Gastroesophageal sphincter (tissue), 4 donors: ENCODE measurements around the gene ACTC1. TPM values are rescaled to one million over a fixed set of nuclear protein-coding genes. Genes with fewer than 3 reads are reported as not detected.

Experiments used
- ATAC-seq: fragments of 150-250 bp; one replicate; pipeline ENCODE4 v1.9.1; 2016; ENCODE audit warnings: mild to moderate bottlenecking, moderate library complexity
- H3K27ac ChIP-seq, 4 donors: fragments of 200-600 bp; sonication (generic) in 3 of 4; 1 replicate in 3 of 4; 2 replicates in 1 of 4; pipeline ENCODE4 v1.5.1; 2016 to 2019
- H3K27me3 ChIP-seq: fragments of 200-600 bp; sonication (generic); one replicate; pipeline ENCODE4 v1.5.1; 2019
- H3K36me3 ChIP-seq, 2 donors: fragments of 200-600 bp; sonication (generic); one replicate each; pipeline ENCODE4 v1.5.1; 2019; ENCODE audit warnings: control low read depth in 1 of 2
- H3K4me1 ChIP-seq, 3 donors: fragments of 200-600 bp; sonication (generic); 1 replicate in 2 of 3; 2 replicates in 1 of 3; pipeline ENCODE4 v1.5.1; 2016 to 2019; ENCODE audit warnings: control low read depth in 2 of 3
- H3K4me3 ChIP-seq, 2 donors: fragments of 200-600 bp; sonication (generic); one replicate each; pipeline ENCODE4 v1.5.1; 2019; ENCODE audit warnings: mild to moderate bottlenecking in 1 of 2, moderate library complexity in 1 of 2
- H3K9me3 ChIP-seq, 3 donors: fragments of 200-600 bp; sonication (generic); one replicate each; pipeline ENCODE4 v1.5.1; 2017 to 2019; ENCODE audit warnings: control low read depth in 2 of 3
- EP300 ChIP-seq: sonication (generic); formaldehyde crosslinking; IDR thresholded peaks from one replicate; pipeline ENCODE4 v1.6.1; 2017; ENCODE audit warnings: antibody characterized with exemption, mild to moderate bottlenecking
- POLR2A ChIP-seq, 2 donors: fragments of 450-650 bp; IDR thresholded peaks; one replicate each; pipeline ENCODE4 v1.6.1; 2017; ENCODE audit warnings: antibody characterized with exemption in 2 of 2, mild to moderate bottlenecking in 2 of 2, moderate library complexity in 1 of 2
- POLR2AphosphoS5 ChIP-seq: sonication (generic); formaldehyde crosslinking; IDR thresholded peaks from one replicate; pipeline ENCODE4 v1.6.1; 2017; ENCODE audit warnings: antibody characterized with exemption
- WGBS, 2 donors: methylation state at CpG; one replicate each; pipeline ENCODE4 v1.1.5; 2018; ENCODE audit warnings: low coverage in 1 of 2; 5-methylcytosine and 5-hydroxymethylcytosine counted together
- total RNA-seq, 4 donors: library from RNA; depleted of rRNA; stranded (reverse); fragments of >200 nt; gene quantifications; one replicate each; pipeline ENCODE4 v1.1.0, GENCODE V29; 2016
- TF ChIP-seq, protein P1 (sequence below), 4 experiments: fragments of 200-600 bp in 2 of 4; fragments of 450-650 bp in 2 of 4; sonication (generic) in 1 of 4; IDR thresholded peaks; one replicate each; pipeline ENCODE4 v1.5.1; 2017 to 2019; ENCODE audit warnings: antibody characterized with exemption in 4 of 4, mild to moderate bottlenecking in 2 of 4, moderate library complexity in 2 of 4

ACTC1 gene
- total RNA-seq, 4 donors from 2014 or later = 6.6 to 24.2 (median 8.9) TPM

DNA sequence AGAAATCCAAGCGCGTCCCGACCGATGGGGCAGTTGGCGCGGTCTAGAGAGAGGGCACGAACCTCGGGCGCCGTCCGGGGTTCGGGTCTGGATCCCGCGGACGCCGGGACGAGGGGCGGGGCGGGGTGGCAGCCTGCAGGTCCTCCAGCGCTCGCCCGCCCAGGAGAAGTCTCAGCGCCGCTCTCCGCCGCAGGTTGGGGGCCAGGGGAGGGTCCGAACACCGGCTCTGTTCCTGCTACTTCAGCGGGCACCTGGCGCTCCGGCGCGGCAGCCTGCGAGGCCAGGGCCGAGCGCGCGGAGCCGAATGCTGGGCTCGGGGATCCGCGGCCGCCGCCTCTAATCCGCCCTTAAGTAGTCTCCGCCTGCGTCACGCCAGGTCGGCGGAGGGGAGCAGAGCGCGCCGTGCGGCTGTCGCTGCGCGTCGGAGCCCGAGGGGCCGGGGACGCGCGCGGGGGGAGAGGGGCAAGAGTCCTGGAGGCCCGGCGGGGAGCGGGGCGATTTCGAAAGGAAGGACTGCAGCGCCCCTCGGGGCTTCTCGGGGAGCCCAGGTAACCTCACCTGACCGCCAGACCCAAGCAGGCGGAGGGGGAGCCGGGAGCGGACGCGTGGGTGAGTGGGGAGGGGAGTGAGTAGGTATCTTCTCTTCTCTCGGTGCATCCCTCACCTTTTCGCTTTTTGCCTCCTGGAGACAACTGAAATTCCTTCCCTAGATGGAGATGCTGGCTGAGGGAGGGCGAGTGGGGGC, 40.5 kb downstream of the ACTC1 start, which contains the start of gene GJD2:
Gene GJD2, minus strand, starts transcription at position 325 of the 745 bp plus-strand sequence. CDS start 510 bp downstream, outside the sequence.
- Histone ChIP-seq H3K27me3 (peaks cover 65% of the 10 kb centered on the region), H3K4me1 (peaks cover 0 to 18% (median 8%) of the 10 kb centered on the region in 3 donors), H3K4me3 (peak within 1 kb of the TSS in 1 of 2 donors; percentile 46), H3K27ac (no peak within 1 kb of the TSS), H3K36me3 (no peaks in the 10 kb centered on the region), H3K9me3 (no peaks in the 10 kb centered on the region)
- ATAC-seq = no peak
- WGBS, 2 donors = 0% methylated on average over 3 to 9 of the region's 81 CpGs
- TF ChIP-seq EP300 = no peak
- TF ChIP-seq POLR2A (IDR thresholded peaks at IDR 0.05) = no peak
- TF ChIP-seq, protein P1, sequence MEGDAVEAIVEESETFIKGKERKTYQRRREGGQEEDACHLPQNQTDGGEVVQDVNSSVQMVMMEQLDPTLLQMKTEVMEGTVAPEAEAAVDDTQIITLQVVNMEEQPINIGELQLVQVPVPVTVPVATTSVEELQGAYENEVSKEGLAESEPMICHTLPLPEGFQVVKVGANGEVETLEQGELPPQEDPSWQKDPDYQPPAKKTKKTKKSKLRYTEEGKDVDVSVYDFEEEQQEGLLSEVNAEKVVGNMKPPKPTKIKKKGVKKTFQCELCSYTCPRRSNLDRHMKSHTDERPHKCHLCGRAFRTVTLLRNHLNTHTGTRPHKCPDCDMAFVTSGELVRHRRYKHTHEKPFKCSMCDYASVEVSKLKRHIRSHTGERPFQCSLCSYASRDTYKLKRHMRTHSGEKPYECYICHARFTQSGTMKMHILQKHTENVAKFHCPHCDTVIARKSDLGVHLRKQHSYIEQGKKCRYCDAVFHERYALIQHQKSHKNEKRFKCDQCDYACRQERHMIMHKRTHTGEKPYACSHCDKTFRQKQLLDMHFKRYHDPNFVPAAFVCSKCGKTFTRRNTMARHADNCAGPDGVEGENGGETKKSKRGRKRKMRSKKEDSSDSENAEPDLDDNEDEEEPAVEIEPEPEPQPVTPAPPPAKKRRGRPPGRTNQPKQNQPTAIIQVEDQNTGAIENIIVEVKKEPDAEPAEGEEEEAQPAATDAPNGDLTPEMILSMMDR (IDR thresholded peaks at IDR 0.05) = no peak
- no peak for TF ChIP-seq POLR2AphosphoS5

DNA sequence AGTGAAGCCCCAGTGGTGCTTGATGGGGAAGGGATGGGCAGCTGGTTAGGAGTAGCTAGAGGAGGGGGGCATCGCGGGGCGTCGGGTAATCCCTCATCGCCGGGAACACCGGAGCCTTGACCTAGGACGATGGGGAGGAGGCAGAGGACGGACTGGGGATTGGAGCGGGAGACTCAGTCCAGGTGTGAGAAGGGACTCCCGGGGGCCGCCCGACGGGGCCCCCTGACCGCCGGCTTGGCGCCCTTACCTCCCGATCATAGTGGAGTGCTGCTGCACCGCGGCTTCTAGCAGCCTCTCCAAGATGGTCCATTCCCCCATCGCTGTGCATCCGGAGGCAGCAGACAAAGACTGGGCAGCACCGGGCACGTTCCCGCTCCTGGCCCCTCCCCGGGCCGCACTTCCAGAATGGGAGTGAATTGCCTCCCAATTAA, 41.2 kb downstream of the ACTC1 start:
- TF ChIP-seq, protein P1 (IDR thresholded peaks at IDR 0.05) = no peak
- TF ChIP-seq POLR2AphosphoS5 = no peak
- no peak for TF ChIP-seq EP300
- TF ChIP-seq POLR2A (IDR thresholded peaks at IDR 0.05) = no peak
- no peak overlapping the region for H3K27ac ChIP-seq

DNA sequence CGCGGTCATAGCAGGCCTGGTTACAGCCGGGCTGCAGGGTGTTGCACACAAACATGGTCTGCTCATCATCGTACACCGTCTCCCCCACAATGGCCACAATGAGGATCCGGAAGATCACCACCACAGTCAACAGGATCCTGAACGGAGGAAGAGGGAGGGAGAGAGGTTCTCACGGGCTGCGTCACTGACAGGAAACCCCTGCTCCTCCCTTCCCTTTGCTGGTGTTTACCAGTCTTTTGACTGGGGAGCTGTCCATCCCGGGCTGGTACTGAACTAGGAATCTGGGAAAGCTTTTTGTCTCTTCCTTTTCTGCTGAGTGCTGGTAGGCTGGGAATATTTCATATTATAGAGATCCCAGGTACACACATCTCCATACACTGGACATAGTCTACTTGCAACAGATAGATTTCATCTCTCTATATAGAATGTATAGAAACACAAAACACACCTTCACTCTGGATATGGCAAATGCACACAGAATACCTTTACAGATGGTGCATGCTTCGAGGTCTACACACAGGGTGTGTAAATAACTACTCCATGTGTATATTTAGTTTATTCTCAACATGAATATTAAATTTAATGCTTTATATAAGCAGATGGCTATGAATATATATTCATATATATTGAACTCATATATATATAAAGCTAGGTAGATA, 42.0 kb downstream of the ACTC1 start:
- 16 to 20% methylated on average over 5 to 8 of the region's 11 CpGs for WGBS, 2 donors
- Histone ChIP-seq H3K4me1 (peaks cover 0 to 18% (median 8%) of the 10 kb centered on the region in 3 donors), H3K9me3 (no peaks in the 10 kb centered on the region), H3K4me3 (no peak overlapping the region), H3K27me3 (peaks cover 59% of the 10 kb centered on the region), H3K36me3 (no peaks in the 10 kb centered on the region), H3K27ac (no peak overlapping the region)
- no peak for ATAC-seq
- TF ChIP-seq POLR2AphosphoS5 = no peak
- no peak for TF ChIP-seq EP300
- TF ChIP-seq POLR2A (IDR thresholded peaks at IDR 0.05) = no peak
- TF ChIP-seq, protein P1 (IDR thresholded peaks at IDR 0.05) = no peak

More for the DNA sequence above, 41.2 kb downstream of the ACTC1 start:
- peaks cover 0 to 18% (median 8%) of the 10 kb centered on the region in 3 donors for H3K4me1 ChIP-seq
- H3K27me3 ChIP-seq = peaks cover 62% of the 10 kb centered on the region
- no peaks in the 10 kb centered on the region for H3K9me3 ChIP-seq
- no peak for ATAC-seq
- H3K4me3 ChIP-seq = peak overlapping the region in 1 of 2 donors; percentile 46
- H3K36me3 ChIP-seq = no peaks in the 10 kb centered on the region
- WGBS, 2 donors = 5 to 20% methylated on average over 2 to 14 of the region's 27 CpGs

DNA sequence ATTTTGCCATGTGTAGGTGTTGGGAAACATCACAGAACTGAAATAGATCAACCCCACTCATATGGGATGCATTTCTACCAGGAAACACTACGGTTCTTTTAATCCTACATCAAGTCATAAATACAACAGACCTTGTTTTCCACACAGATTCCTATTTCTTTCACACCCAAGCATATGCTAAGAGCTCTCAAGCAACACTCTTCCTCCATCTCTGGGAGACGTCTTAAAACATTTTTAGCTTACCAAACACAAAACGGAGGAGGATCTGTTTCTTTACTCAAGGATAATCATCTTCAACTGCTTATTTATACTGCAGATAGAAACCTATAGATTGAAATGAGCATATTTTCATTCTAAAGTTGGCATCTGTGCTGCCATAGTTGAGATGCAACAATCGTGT, 45.7 kb downstream of the ACTC1 start:
- Histone ChIP-seq H3K27me3 (peaks cover 29% of the 10 kb centered on the region), H3K4me3 (no peak overlapping the region), H3K4me1 (peaks cover 0 to 9% (median 4%) of the 10 kb centered on the region in 3 donors), H3K27ac (no peak overlapping the region), H3K36me3 (no peaks in the 10 kb centered on the region), H3K9me3 (no peaks in the 10 kb centered on the region)
- TF ChIP-seq, protein P1 (IDR thresholded peaks at IDR 0.05) = no peak
- TF ChIP-seq POLR2A (IDR thresholded peaks at IDR 0.05) = no peak
- TF ChIP-seq EP300 = no peak
- no peak for TF ChIP-seq POLR2AphosphoS5
- ATAC-seq = no peak
- WGBS, 2 donors = 67 to 73% methylated on average over 4 of the region's 4 CpGs

Other genes with a start within 250 kb of the ACTC1 start
- gene GOLGA8B, start 211.9 kb downstream of the ACTC1 start, total RNA-seq = 100 to 1,000 TPM in 1 of 4 donors, 10 to 100 TPM in 2, 1 to 10 TPM in 1; 1.6 to 180 (median 52.5) TPM
- gene GJD2, start 40.6 kb downstream of the ACTC1 start, total RNA-seq = not detected
- 10 to 100 TPM; 16.4 to 26.9 (median 24.7) TPM for gene AQR, start 174.2 kb upstream of the ACTC1 start, total RNA-seq
- gene ZNF770, start 192.7 kb upstream of the ACTC1 start, total RNA-seq = 10 to 100 TPM; 20.9 to 27.4 (median 24.2) TPM